Erythroblast (primary cell): Measurements from ENCODE around the gene FPR1.

Experiments used
- GATA1 ChIP-seq: IDR thresholded peaks from 2 replicates; pipeline ENCODE4 v1.6.1; 2011; ENCODE audit warnings: low read depth, mild to moderate bottlenecking, control low read depth, low read length, moderate library complexity
- POLR2A ChIP-seq: IDR thresholded peaks from 2 replicates; pipeline ENCODE4 v1.6.1; 2011; ENCODE audit warnings: mild to moderate bottlenecking, low read length

DNA sequence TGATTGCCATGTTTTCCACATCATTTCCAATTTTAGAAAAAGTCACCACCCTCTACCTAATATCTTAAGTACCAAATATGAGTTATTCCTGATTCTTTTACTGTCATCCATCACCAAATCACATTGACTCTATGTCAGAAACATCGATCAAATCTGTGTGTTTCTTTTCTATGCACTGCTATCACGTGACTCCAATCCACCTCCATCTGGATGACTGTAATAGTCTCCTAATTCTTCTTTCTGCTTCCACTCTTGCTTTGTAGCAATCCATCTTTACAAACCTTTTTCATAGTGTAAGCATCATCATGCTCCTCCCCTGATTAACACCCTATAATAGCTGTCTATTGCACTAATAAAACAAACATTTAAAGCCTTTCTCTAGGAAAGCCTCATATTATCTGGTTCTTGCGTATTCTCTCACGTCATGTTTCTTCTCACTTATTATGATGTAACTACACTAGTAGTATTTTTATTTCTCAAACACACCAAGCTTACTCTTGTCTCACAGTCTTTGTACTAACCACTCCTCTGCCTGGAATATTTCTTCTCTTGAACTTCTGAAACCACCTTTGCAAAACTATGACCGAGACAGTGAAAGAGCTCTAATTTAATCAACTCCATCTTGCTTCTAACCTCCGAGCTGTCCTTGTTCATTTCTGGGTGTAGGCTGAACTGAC, 32.6 kb upstream of the FPR1 start:
- no peak for TF ChIP-seq POLR2A
- TF ChIP-seq GATA1: no peak
